IPS-NIHi7 (cell line): ENCODE results near the gene STK38L.

ENCODE experiments used
- DNase-seq: peaks from one replicate; pipeline ENCODE4 v3.0.0; 2012; ENCODE audit warnings: mixed read lengths; ENCODE audit errors: extremely low spot score

The STK38L gene

GRCh38 chr12:27345376-27345775, 101.3 kb downstream of the STK38L start:
- no peak for DNase-seq

DNA sequence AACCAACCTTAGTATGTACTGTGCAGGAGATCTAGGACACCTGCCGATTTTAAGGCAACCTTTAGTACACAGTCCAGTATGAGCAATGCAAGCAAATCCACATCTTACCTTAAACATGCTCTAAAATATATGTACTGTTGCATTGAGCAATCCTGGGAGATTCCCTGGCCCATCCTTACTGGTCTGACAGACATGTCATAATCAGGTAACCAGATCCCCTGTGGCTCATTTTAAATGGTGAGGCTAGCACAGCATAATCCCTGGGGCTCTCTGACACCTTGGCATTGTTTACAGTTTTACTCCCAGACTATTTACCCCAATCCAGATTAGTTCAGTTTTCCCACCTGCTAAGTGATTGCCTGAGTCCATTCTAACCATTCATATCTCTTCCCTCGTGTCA, 103.7 kb downstream of the STK38L start:
- no peak for DNase-seq

DNA sequence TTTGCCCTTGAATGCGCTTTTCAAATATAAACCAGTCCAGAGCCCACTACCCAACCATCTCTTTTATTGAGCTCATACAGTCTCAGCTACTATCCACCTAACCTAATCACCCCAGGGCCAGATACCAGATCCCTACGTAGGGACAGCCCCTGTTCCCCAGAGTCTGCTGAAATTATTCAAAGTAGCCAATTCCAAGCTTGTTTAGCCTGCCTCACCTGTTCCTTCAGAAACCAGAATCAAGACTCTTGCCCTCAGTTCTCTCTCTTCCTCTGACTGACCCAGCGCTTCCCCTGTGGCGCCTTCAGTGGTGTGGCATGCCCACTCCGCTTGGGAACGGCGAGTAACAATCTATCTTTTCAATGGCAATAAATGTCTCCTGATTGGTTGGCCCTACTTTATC, 107.4 kb downstream of the STK38L start:
- DNase-seq: no peak

- DNase-seq: no peak
Measured at GRCh38 chr12:27355486-27355885, 111.4 kb downstream of the STK38L start.

GRCh38 chr12:27355979-27356378, 111.9 kb downstream of the STK38L start:
- no peak for DNase-seq

DNA sequence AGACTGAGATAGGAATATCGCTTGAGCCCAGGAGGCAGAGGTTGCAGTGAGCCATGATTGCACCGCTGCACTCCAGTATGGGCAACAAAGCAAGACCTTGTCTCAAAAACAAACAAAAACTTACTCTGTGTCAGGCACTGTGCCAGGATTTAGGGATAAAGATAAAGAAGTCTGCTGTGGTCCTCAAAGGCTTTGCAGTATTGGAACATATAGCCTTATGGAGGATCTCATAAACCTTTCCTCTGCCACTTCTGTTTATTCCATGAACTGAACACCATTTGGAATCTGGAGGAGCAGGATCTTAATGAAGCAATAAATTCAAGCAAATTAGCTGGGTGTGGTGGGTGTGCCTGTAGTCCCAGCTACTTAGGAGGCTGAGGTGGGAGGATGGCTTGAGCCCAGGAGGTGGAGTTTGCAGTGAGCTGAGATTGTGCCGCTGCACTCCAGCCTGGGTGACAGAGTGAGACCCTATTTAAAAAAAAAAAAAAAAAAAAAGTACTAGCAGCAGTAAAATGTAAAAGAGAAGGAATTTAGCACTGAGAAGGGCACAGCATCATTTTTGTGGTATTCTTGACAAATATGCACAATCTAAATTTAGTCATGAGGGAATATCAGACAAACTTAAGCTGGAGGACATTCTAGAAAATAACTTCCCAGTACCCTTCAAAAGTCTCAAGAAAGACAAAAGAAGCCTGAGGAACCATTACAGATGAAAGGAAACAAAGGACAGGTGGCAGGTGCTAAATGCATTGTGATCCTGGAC, 115.7 kb downstream of the STK38L start:
- no peak for DNase-seq

DNA sequence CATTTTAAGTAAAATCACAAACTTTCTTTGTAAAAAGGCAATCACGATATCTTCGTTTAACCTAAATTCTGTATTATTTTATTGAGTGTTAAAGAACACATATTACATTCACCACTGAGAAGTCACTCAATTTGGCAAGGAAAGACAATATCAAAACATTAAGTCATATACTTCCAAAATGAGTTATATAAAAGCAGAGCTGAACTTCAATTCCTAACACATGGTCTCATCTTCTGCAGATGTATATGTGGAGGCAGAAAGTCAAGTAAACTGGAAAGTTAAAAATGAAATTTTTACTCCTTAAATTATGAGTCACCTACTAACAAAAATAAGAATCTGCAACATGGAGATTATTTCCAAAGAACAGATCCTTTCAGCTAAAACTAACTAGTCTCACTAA, 117.3 kb downstream of the STK38L start:
- no peak for DNase-seq

DNA sequence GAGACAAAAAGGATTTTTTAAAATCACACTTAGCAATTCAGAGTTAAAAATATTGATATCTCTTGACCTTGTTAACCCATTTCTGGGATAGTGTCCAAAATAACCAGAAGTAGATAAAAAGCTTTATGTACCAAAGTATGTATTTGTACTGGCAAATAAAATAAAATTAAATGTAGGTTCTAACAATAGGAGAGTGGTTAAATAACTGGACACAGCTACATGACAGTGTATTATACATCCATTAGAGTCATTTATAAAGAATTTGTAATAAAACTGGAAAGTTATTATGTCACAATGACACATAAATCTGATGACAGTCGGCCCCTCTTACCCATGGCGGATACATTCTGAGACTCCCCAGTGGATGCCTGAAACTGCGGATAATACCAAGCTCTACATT, 122.5 kb downstream of the STK38L start:
- no peak for DNase-seq

DNA sequence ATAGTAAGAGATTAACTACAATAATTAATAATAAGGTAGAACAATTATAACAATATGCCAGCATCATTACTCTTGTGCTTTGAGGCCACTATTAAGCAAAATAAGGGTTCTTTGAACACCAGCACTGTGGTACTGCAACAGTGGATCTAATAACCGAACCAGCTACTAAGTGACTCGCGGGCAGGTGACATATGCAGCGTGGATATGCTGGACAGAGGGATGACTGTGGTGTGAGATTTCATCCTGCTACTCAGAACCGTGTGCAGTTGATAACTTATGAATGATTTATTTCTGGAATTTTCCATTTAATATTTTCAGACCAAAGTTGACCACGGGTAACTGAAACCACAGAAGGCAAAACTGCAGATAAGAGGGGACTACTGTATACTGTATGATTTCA, 123.0 kb downstream of the STK38L start:
- DNase-seq: no peak
